PC-3 (cell line): Measurements from ENCODE around the gene DDI2. TPM values are rescaled to one million over a fixed set of nuclear protein-coding genes. Genes with fewer than 3 reads are reported as not detected.

Experiments
- ATAC-seq: fragments of 200-7000 bp; cut with Tn5 transposase; 2 replicates; pipeline ENCODE4 v1.9.1; 2020; ENCODE audit warnings: mild to moderate bottlenecking, moderate library complexity
- BruUV-seq: library from RNA; stranded (reverse); fragments of 400-500 nt; replicated peaks from 2 replicates; lab custom pipeline; 2021; lab: Mats Ljungman, UMichigan
- CTCF ChIA-PET: fragments of 300-600 bp; sonication (Branson Sonifier 250); formaldehyde crosslinking; loops from one replicate; lab custom pipeline; 2022; ENCODE audit warnings: antibody characterized with exemption; lab: Charles Lee
- POLR2A ChIA-PET: fragments of 300-600 bp; sonication (Branson Sonifier 250); formaldehyde crosslinking; loops from one replicate; lab custom pipeline; 2022; ENCODE audit warnings: antibody characterized with exemption; ENCODE audit not compliant: unreplicated experiment; lab: Charles Lee
- DNase-seq: peaks from one replicate; pipeline ENCODE4 v3.0.0-alpha.2; 2015
- H2AFZ ChIP-seq: fragments of 300-600 bp; sonication (generic); 2 replicates; pipeline ENCODE4 v1.6.0; 2016; ENCODE audit warnings: antibody characterized with exemption, low read length
- H3F3A ChIP-seq: fragments of 300-600 bp; sonication (generic); one replicate; pipeline ENCODE4 v1.6.0; 2017; ENCODE audit warnings: antibody characterized with exemption, low read length, control low read depth, mild to moderate bottlenecking; ENCODE audit not compliant: unreplicated experiment
- H3K27ac ChIP-seq: fragments of 300-600 bp; sonication (generic); 2 replicates; pipeline ENCODE4 v1.5.1; 2016; ENCODE audit warnings: mild to moderate bottlenecking, low read length
- H3K27me3 ChIP-seq: fragments of 300-600 bp; sonication (generic); 2 replicates; pipeline ENCODE4 v1.6.1; 2016; ENCODE audit warnings: low read length, mixed read lengths
- H3K36me3 ChIP-seq: fragments of 300-600 bp; sonication (generic); 2 replicates; pipeline ENCODE4 v1.6.1; 2016; ENCODE audit warnings: low read depth, mixed run types, low read length, mixed read lengths
- H3K4me1 ChIP-seq: fragments of 300-600 bp; sonication (generic); 2 replicates; pipeline ENCODE4 v1.5.1; 2016; ENCODE audit warnings: low read length; ENCODE audit not compliant: insufficient read depth
- H3K4me2 ChIP-seq: fragments of 300-600 bp; sonication (generic); 2 replicates; pipeline ENCODE4 v1.6.0; 2016; ENCODE audit warnings: low read length
- H3K4me3 ChIP-seq: fragments of 300-600 bp; sonication (generic); 2 replicates; pipeline ENCODE4 v1.5.1; 2016; ENCODE audit warnings: mild to moderate bottlenecking, low read length, mixed read lengths
- H3K79me2 ChIP-seq: fragments of 300-600 bp; sonication (generic); 2 replicates; pipeline ENCODE4 v1.6.1; 2017; ENCODE audit warnings: low read length, mixed read lengths
- H3K9ac ChIP-seq: fragments of 300-600 bp; sonication (generic); 2 replicates; pipeline ENCODE4 v1.6.0; 2016; ENCODE audit warnings: mild to moderate bottlenecking, low read length
- H3K9me2 ChIP-seq: fragments of 300-600 bp; sonication (generic); replicated peaks from 2 replicates; pipeline ENCODE4 v1.6.1; 2016; ENCODE audit warnings: mixed run types, low read length, mixed read lengths
- H3K9me3 ChIP-seq: fragments of 300-600 bp; sonication (generic); 2 replicates; pipeline ENCODE4 v1.6.1; 2016; ENCODE audit warnings: low read length, mixed read lengths
- H4K20me1 ChIP-seq: fragments of 300-600 bp; sonication (generic); 2 replicates; pipeline ENCODE4 v1.6.1; 2016; ENCODE audit warnings: low read length, mixed read lengths
- CTCF ChIP-seq: fragments of 300-600 bp; sonication (generic); conservative IDR thresholded peaks from 2 replicates; pipeline ENCODE4 v1.5.1; 2017; ENCODE audit warnings: antibody characterized with exemption, low read depth, mild to moderate bottlenecking, low read length
- EZH2 ChIP-seq: fragments of 300-600 bp; sonication (generic); IDR thresholded peaks from one replicate; pipeline ENCODE4 v1.6.1; 2017; ENCODE audit warnings: antibody characterized with exemption, mild to moderate bottlenecking, low read length; ENCODE audit not compliant: unreplicated experiment
- EZH2phosphoT487 ChIP-seq: fragments of 300-600 bp; sonication (generic); IDR thresholded peaks from 2 replicates; pipeline ENCODE4 v1.6.1; 2018; ENCODE audit warnings: mild to moderate bottlenecking, antibody characterized with exemption, low read length, borderline replicate concordance
- intact Hi-C: fragments of 100-400 bp; cut with micrococcal nuclease; formaldehyde crosslinking; loops from 2 replicates; pipeline ENCODE4 v1.9.0; 2023
- total RNA-seq: library from RNA; depleted of rRNA; stranded (reverse); fragments of >200 nt; gene quantifications from 2 replicates; pipeline ENCODE4 v1.2.3, GENCODE V29; 2014

The DDI2 gene
- total RNA-seq, 1 experiment from 2014 or later: 15.0 TPM

- DNase-seq: no peak
- H2AFZ ChIP-seq: no peak overlapping the region
- no peak for ATAC-seq
- no peak overlapping the region for H3K4me3 ChIP-seq
- ChIA-PET POLR2A (interaction anchor here (0.6 kb wide), 1 partner anchor 125 kb away, joined by 7 read pairs; no protein-coding TSS in a partner anchor), CTCF (no interaction called here)
- BruUV-seq: no TSS peak
- no peak overlapping the region for H3K27ac ChIP-seq
- no peaks in the 10 kb centered on the region for H3K36me3 ChIP-seq
- H3K4me2 ChIP-seq: no peak overlapping the region
- H3F3A ChIP-seq: no peaks in the 10 kb centered on the region
- H3K9me3 ChIP-seq: no peaks in the 10 kb centered on the region
- H3K4me1 ChIP-seq: no peaks in the 10 kb centered on the region; the same call in 1 of the 2 replicates
- H3K27me3 ChIP-seq: no peaks in the 10 kb centered on the region
- TF ChIP-seq EZH2phosphoT487 (no peak), CTCF (no peak), EZH2 (no peak)
- intact Hi-C loops: no loop called here
- no peaks in the 10 kb centered on the region for H3K9me2 ChIP-seq
- peaks cover 13% of the 10 kb centered on the region for H3K79me2 ChIP-seq
- H3K9ac ChIP-seq: no peak overlapping the region
- H4K20me1 ChIP-seq: no peaks in the 10 kb centered on the region
Observed at GRCh38 chr1:15709226-15709625, 92.0 kb downstream of the DDI2 start.

GRCh38 chr1:15712168-15712567 lies 94.9 kb downstream of the DDI2 start:
- H3K36me3 ChIP-seq: peaks cover 6% of the 10 kb centered on the region; the same call in 1 of the 2 replicates
- no peaks in the 10 kb centered on the region for H4K20me1 ChIP-seq
- H3K79me2 ChIP-seq: peaks cover 13% of the 10 kb centered on the region; the same call in 1 of the 2 replicates
- BruUV-seq: no TSS peak
- intact Hi-C loops: no loop called here
- POLR2A ChIA-PET: no interaction called here
- H3K9ac ChIP-seq: no peak overlapping the region
- no peaks in the 10 kb centered on the region for H3F3A ChIP-seq
- no peaks in the 10 kb centered on the region for H3K9me2 ChIP-seq
- H3K9me3 ChIP-seq: no peaks in the 10 kb centered on the region
- TF ChIP-seq EZH2: no peak
- no peak for TF ChIP-seq CTCF
- no peak for TF ChIP-seq EZH2phosphoT487
- CTCF ChIA-PET: no interaction called here
- no peak for ATAC-seq
- H3K4me3 ChIP-seq: no peak overlapping the region
- no peak overlapping the region for H3K4me2 ChIP-seq
- H3K27me3 ChIP-seq: no peaks in the 10 kb centered on the region
- no peak for DNase-seq
- no peaks in the 10 kb centered on the region; the same call in 1 of the 2 replicates for H3K4me1 ChIP-seq
- H2AFZ ChIP-seq: no peak overlapping the region
- H3K27ac ChIP-seq: no peak overlapping the region

- BruUV-seq: no TSS peak
- no peak overlapping the region for H3K9ac ChIP-seq
- no peak overlapping the region for H3K27ac ChIP-seq
- ATAC-seq: no peak; the same call in 1 of the 2 replicates
- 0 out of 2 replicates have a peak, but pooled peaks cover 6% of the 10 kb centered on the region for H3K79me2 ChIP-seq
- DNase-seq: no peak
- H3K36me3 ChIP-seq: peaks cover 7% of the 10 kb centered on the region; the same call in 1 of the 2 replicates
- H3F3A ChIP-seq: no peaks in the 10 kb centered on the region
- H3K4me3 ChIP-seq: no peak overlapping the region
- ChIA-PET CTCF (interaction anchor here (0.6 kb wide), 2 partner anchors 162 to 426 kb away, joined by 5 to 10 read pairs; no protein-coding TSS in a partner anchor), POLR2A (no interaction called here)
- H2AFZ ChIP-seq: no peak overlapping the region
- intact Hi-C loops: no loop called here
- TF ChIP-seq EZH2: no peak
- TF ChIP-seq EZH2phosphoT487: no peak
- H3K9me2 ChIP-seq: no peaks in the 10 kb centered on the region
- no peaks in the 10 kb centered on the region for H3K9me3 ChIP-seq
- no peaks in the 10 kb centered on the region for H4K20me1 ChIP-seq
- no peak overlapping the region for H3K4me2 ChIP-seq
- H3K27me3 ChIP-seq: no peaks in the 10 kb centered on the region
- no peaks in the 10 kb centered on the region for H3K4me1 ChIP-seq
Observed at GRCh38 chr1:15714406-15715136, 97.3 kb downstream of the DDI2 start.
